Parathyroid adenoma (tissue), 2 donors: ENCODE results near the gene UBASH3A.

Experiments used
- H2AFZ ChIP-seq: fragments of 300-600 bp; sonication (generic); one replicate; pipeline ENCODE4 v1.7.0; 2017; ENCODE audit warnings: antibody characterized with exemption, mild to moderate bottlenecking
- H3K27ac ChIP-seq: fragments of 300-600 bp; sonication (generic); one replicate; pipeline ENCODE4 v1.7.0; 2017
- H3K27me3 ChIP-seq: fragments of 300-600 bp; sonication (generic); one replicate; pipeline ENCODE4 v1.7.0; 2017; ENCODE audit warnings: low read length; ENCODE audit not compliant: control insufficient read depth, insufficient read depth
- H3K36me3 ChIP-seq: fragments of 300-600 bp; sonication (generic); one replicate; pipeline ENCODE4 v1.7.0; 2017; ENCODE audit warnings: low read length; ENCODE audit not compliant: control insufficient read depth, insufficient read depth
- H3K4me1 ChIP-seq: fragments of 300-600 bp; sonication (generic); one replicate; pipeline ENCODE4 v1.7.0; 2017; ENCODE audit warnings: control low read depth
- H3K4me2 ChIP-seq: fragments of 300-600 bp; sonication (generic); one replicate; pipeline ENCODE4 v1.7.0; 2017; ENCODE audit warnings: low read length
- H3K4me3 ChIP-seq: fragments of 300-600 bp; sonication (generic); one replicate; pipeline ENCODE4 v1.7.0; 2017; ENCODE audit warnings: low read depth, low read length
- H3K79me2 ChIP-seq: fragments of 300-600 bp; sonication (generic); one replicate; pipeline ENCODE4 v1.7.0; 2017; ENCODE audit warnings: control low read depth
- H3K9ac ChIP-seq: fragments of 300-600 bp; sonication (generic); one replicate; pipeline ENCODE4 v1.7.0; 2017; ENCODE audit warnings: mild to moderate bottlenecking
- H3K9me3 ChIP-seq: fragments of 300-600 bp; sonication (generic); one replicate; pipeline ENCODE4 v1.7.0; 2017; ENCODE audit warnings: low read length; ENCODE audit not compliant: control insufficient read depth
- CTCF ChIP-seq: fragments of 300-600 bp; sonication (generic); IDR thresholded peaks from one replicate; pipeline ENCODE4 v1.7.0; 2017; ENCODE audit warnings: antibody characterized with exemption, mild to moderate bottlenecking
- donor health status: primary hyperparathyroidism.

Gene UBASH3A

GRCh38 chr21:42486072-42486471 lies 82.4 kb downstream of the UBASH3A start:
- no peak overlapping the region for H3K27ac ChIP-seq
- H3K4me1 ChIP-seq: peaks cover 3% of the 10 kb centered on the region
- no peak overlapping the region for H3K4me2 ChIP-seq
- TF ChIP-seq CTCF: no peak
- no peak overlapping the region for H3K9ac ChIP-seq
- H3K4me3 ChIP-seq: no peak overlapping the region
- H3K9me3 ChIP-seq: no peaks in the 10 kb centered on the region
- no peak overlapping the region for H2AFZ ChIP-seq
- H3K27me3 ChIP-seq: no peaks in the 10 kb centered on the region
- no peaks in the 10 kb centered on the region for H3K36me3 ChIP-seq
- no peaks in the 10 kb centered on the region for H3K79me2 ChIP-seq

- no peak for TF ChIP-seq CTCF
- H3K79me2 ChIP-seq: no peaks in the 10 kb centered on the region
- H3K27ac ChIP-seq: no peak overlapping the region
- H3K4me3 ChIP-seq: no peak overlapping the region
- no peak overlapping the region for H3K4me2 ChIP-seq
- no peak overlapping the region for H3K9ac ChIP-seq
- H3K27me3 ChIP-seq: no peaks in the 10 kb centered on the region
- H3K4me1 ChIP-seq: peaks cover 3% of the 10 kb centered on the region
- no peaks in the 10 kb centered on the region for H3K36me3 ChIP-seq
- no peak overlapping the region for H2AFZ ChIP-seq
- H3K9me3 ChIP-seq: no peaks in the 10 kb centered on the region
Measured at GRCh38 chr21:42486531-42486930, 82.8 kb downstream of the UBASH3A start.

- no peak overlapping the region for H3K27ac ChIP-seq
- H2AFZ ChIP-seq: no peak overlapping the region
- no peak overlapping the region for H3K4me2 ChIP-seq
- TF ChIP-seq CTCF: no peak
- no peak overlapping the region for H3K4me3 ChIP-seq
- no peaks in the 10 kb centered on the region for H3K79me2 ChIP-seq
- H3K27me3 ChIP-seq: no peaks in the 10 kb centered on the region
- H3K36me3 ChIP-seq: no peaks in the 10 kb centered on the region
- H3K4me1 ChIP-seq: peaks cover 3% of the 10 kb centered on the region
- no peaks in the 10 kb centered on the region for H3K9me3 ChIP-seq
- no peak overlapping the region for H3K9ac ChIP-seq
Measured at GRCh38 chr21:42489006-42489563, 85.4 kb downstream of the UBASH3A start.

GRCh38 chr21:42489991-42490390 lies 86.3 kb downstream of the UBASH3A start:
- Histone ChIP-seq H3K9me3 (no peaks in the 10 kb centered on the region), H3K4me1 (peaks cover 3% of the 10 kb centered on the region), H3K27ac (no peak overlapping the region), H3K36me3 (no peaks in the 10 kb centered on the region), H3K4me2 (no peak overlapping the region), H3K79me2 (no peaks in the 10 kb centered on the region), H3K4me3 (no peak overlapping the region), H2AFZ (no peak overlapping the region), H3K9ac (no peak overlapping the region), H3K27me3 (no peaks in the 10 kb centered on the region)
- TF ChIP-seq CTCF: no peak

- H3K27me3 ChIP-seq: no peaks in the 10 kb centered on the region
- H2AFZ ChIP-seq: no peak overlapping the region
- H3K36me3 ChIP-seq: no peaks in the 10 kb centered on the region
- H3K79me2 ChIP-seq: no peaks in the 10 kb centered on the region
- no peak overlapping the region for H3K4me2 ChIP-seq
- peaks cover 3% of the 10 kb centered on the region for H3K4me1 ChIP-seq
- no peak overlapping the region for H3K9ac ChIP-seq
- no peak for TF ChIP-seq CTCF
- H3K4me3 ChIP-seq: no peak overlapping the region
- H3K27ac ChIP-seq: no peak overlapping the region
- H3K9me3 ChIP-seq: no peaks in the 10 kb centered on the region
Measured at GRCh38 chr21:42490720-42491119, 87.0 kb downstream of the UBASH3A start.
